ENCODE measurements around the gene ANKS1B. TPM values are rescaled to one million over a fixed set of nuclear protein-coding genes. Genes with fewer than 3 reads are reported as not detected.

ANKS1B gene
- total and polyA plus RNA-seq, 2 of the 4 experiments (the other 2 are of a cell fraction) = 0.17 to 0.18 TPM

DNA sequence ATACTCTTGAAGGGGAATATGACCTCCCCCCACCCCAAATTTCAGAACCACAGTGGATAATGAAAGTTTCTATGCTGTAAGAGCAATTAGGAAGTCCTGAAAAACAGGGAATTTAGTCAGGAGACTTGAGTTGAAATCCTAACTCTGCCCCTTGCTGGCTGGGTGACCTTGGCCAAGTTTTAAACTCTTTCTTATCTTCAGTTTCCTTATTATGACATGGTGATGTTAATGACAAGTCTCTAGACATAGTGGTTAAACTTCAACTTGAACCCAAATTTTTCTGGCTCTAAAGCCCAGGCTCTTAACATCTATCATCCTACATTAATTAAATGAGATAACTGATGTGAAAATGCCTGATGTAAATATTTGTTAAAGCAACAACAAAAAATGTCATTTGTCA is 1013.8 kb downstream of the ANKS1B start:
- no peak overlapping the region for H3K18ac ChIP-seq (ENCODE audit: low read depth, low read length)
- H4K5ac ChIP-seq (ENCODE audit: low read depth, low read length) = no peak overlapping the region
- H3K23ac ChIP-seq (ENCODE audit: low read depth, low read length) = no peak overlapping the region
- no peak overlapping the region for H2BK15ac ChIP-seq (ENCODE audit: low read depth, low read length)
- no peak overlapping the region for H3K4me2 ChIP-seq (ENCODE audit: low read depth, low read length)
- no peak overlapping the region for H2AK9ac ChIP-seq (replicated peaks; ENCODE audit: low read depth, low read length, poor library complexity)
- dilution Hi-C loops (cut with HindIII; ENCODE audit: low sequenced_read_pairs, unreplicated experiment) = no loop called here
- no peaks in the 10 kb centered on the region for H3K36me3 ChIP-seq (ENCODE audit: control insufficient read depth, insufficient read depth, low read length)
- H3K9me3 ChIP-seq (ENCODE audit: control insufficient read depth, insufficient read depth, low read length) = no peaks in the 10 kb centered on the region
- BruUV-seq (replicated peaks) = no TSS peak
- TF ChIP-seq RAD21 (IDR thresholded peaks at IDR 0.05; ENCODE audit: low read length) (no peak), POLR2A (IDR thresholded peaks at IDR 0.05; ENCODE audit: low read depth, low read length) (no peak)
- TF ChIP-seq, protein P1, sequence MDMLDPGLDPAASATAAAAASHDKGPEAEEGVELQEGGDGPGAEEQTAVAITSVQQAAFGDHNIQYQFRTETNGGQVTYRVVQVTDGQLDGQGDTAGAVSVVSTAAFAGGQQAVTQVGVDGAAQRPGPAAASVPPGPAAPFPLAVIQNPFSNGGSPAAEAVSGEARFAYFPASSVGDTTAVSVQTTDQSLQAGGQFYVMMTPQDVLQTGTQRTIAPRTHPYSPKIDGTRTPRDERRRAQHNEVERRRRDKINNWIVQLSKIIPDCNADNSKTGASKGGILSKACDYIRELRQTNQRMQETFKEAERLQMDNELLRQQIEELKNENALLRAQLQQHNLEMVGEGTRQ (IDR thresholded peaks at IDR 0.05; ENCODE audit: low read depth, low read length) = no peak
- no peaks in the 10 kb centered on the region for H4K20me1 ChIP-seq (ENCODE audit: insufficient read depth, low read length)
- no peak for ATAC-seq (ENCODE audit: low read depth)
- no peak overlapping the region for H2AK5ac ChIP-seq (ENCODE audit: low read depth, low read length)
- no peak overlapping the region for H3K56ac ChIP-seq (ENCODE audit: extremely low read depth, insufficient read depth, low read length)
- H4K8ac ChIP-seq (ENCODE audit: low read depth in 2 of 2, low read length in 2 of 2) = no peak overlapping the region
- no peak overlapping the region for H3K27ac ChIP-seq (ENCODE audit: insufficient read depth, low read length)
- no peak overlapping the region for H2AFZ ChIP-seq (replicated peaks; ENCODE audit: low read length, poor library complexity)
- H3K4ac ChIP-seq (ENCODE audit: low read depth, low read length) = no peak overlapping the region
- no peak overlapping the region for H3K9ac ChIP-seq (ENCODE audit: low read depth, low read length)
- H3K4me1 ChIP-seq (ENCODE audit: control insufficient read depth, insufficient read depth, low read length) = no peaks in the 10 kb centered on the region
- no peak overlapping the region for H3K14ac ChIP-seq (replicated peaks; ENCODE audit: low read depth, low read length)
- H2BK20ac ChIP-seq (ENCODE audit: low read depth, low read length) = no peak overlapping the region
- ChIA-PET POLR2A (ENCODE audit: unreplicated experiment) (no interaction called here), CTCF (no interaction called here)
- intact Hi-C loops (cut with micrococcal nuclease) = no loop called here
- H2BK120ac ChIP-seq (ENCODE audit: low read depth, low read length) = no peak overlapping the region
- H3K79me1 ChIP-seq (ENCODE audit: low read depth in 1 of 2, low read length in 2 of 2) = no peaks in the 10 kb centered on the region
- no peak overlapping the region for H4K91ac ChIP-seq (ENCODE audit: insufficient read depth, low read depth, low read length)
- in situ Hi-C loops (cut with MboI; ENCODE audit: low sequenced_read_pairs) = no loop called here
- H3K9me1 ChIP-seq (ENCODE audit: insufficient read depth, low read length) = no peaks in the 10 kb centered on the region
- no peaks in the 10 kb centered on the region for H3K27me3 ChIP-seq (ENCODE audit: control insufficient read depth, insufficient read depth, low read length)
- H2BK5ac ChIP-seq (ENCODE audit: low read depth, low read length, poor library complexity, severe bottlenecking) = no peak overlapping the region
- H3K4me3 ChIP-seq (ENCODE audit: insufficient read depth, low read depth, low read length) = no peak overlapping the region
- DNase-seq = no peak

All from IMR-90 (cell line).